Skeletal muscle tissue (tissue), 4 donors: ENCODE measurements around the gene TPD52L2. TPM values are rescaled to one million over a fixed set of nuclear protein-coding genes. Genes with fewer than 3 reads are reported as not detected.

ENCODE experiments used
- H3K27ac ChIP-seq: one replicate; pipeline ENCODE4 v1.7.0; 2013; ENCODE audit warnings: mild to moderate bottlenecking, low read depth, low read length, inconsistent platforms
- H3K27me3 ChIP-seq, 3 donors: one replicate each; pipeline ENCODE4 v1.7.0; 2013; ENCODE audit warnings: low read length in 3 of 3; ENCODE audit not compliant: control insufficient read depth in 3 of 3, insufficient read depth in 3 of 3
- H3K36me3 ChIP-seq, 3 donors: one replicate each; pipeline ENCODE4 v1.7.0; 2013; ENCODE audit warnings: low read length in 3 of 3; ENCODE audit not compliant: control insufficient read depth in 3 of 3, insufficient read depth in 3 of 3
- H3K4me1 ChIP-seq, 3 donors: one replicate each; pipeline ENCODE4 v1.7.0; 2013; ENCODE audit warnings: low read length in 3 of 3, mild to moderate bottlenecking in 3 of 3; ENCODE audit not compliant: control insufficient read depth in 3 of 3, insufficient read depth in 3 of 3
- H3K4me3 ChIP-seq, 3 donors: one replicate each; pipeline ENCODE4 v1.7.0; 2013; ENCODE audit warnings: low read length in 3 of 3
- H3K9ac ChIP-seq, 3 donors: one replicate each; pipeline ENCODE4 v1.7.0; 2013; ENCODE audit warnings: low read length in 3 of 3, mild to moderate bottlenecking in 3 of 3, moderate library complexity in 2 of 3, low read depth in 1 of 3
- H3K9me3 ChIP-seq, 3 donors: one replicate each; pipeline ENCODE4 v1.7.0; 2013; ENCODE audit warnings: low read length in 3 of 3; ENCODE audit not compliant: control insufficient read depth in 3 of 3
- total RNA-seq: library from RNA; depleted of rRNA; stranded (reverse); fragments of >200 nt; gene quantifications from one replicate; pipeline ENCODE4 v1.2.3, GENCODE V29; 2014
- donor health status: Osteomylitis.

Gene TPD52L2
- total RNA-seq, 1 donor from 2014 or later: 29.2 TPM

GRCh38 chr20:63895202-63895951 lies 30.3 kb downstream of the TPD52L2 start:
- H3K27ac ChIP-seq: peak overlapping the region; percentile 74
- no peaks in the 10 kb centered on the region for H3K9me3 ChIP-seq
- peak overlapping the region; percentile 62 to 67 (median 67) for H3K4me3 ChIP-seq
- peaks cover 23 to 30% (median 27%) of the 10 kb centered on the region in 3 donors for H3K4me1 ChIP-seq
- no peaks in the 10 kb centered on the region for H3K27me3 ChIP-seq
- peak overlapping the region; percentile 66 to 78 (median 69) for H3K9ac ChIP-seq
- H3K36me3 ChIP-seq: peaks cover 14 to 18% (median 14%) of the 10 kb centered on the region in 3 donors

GRCh38 chr20:63895952-63896263 lies 30.8 kb downstream of the TPD52L2 start:
- Histone ChIP-seq H3K27ac (peak overlapping the region; percentile 74), H3K27me3 (no peaks in the 10 kb centered on the region), H3K9ac (peak overlapping the region; percentile 66 to 78 (median 69)), H3K4me1 (peaks cover 23 to 32% (median 27%) of the 10 kb centered on the region in 3 donors), H3K9me3 (no peaks in the 10 kb centered on the region), H3K36me3 (peaks cover 8 to 13% (median 9%) of the 10 kb centered on the region in 3 donors), H3K4me3 (peak overlapping the region; percentile 62 to 67 (median 67))

- peak overlapping the region; percentile 62 to 67 (median 67) for H3K4me3 ChIP-seq
- no peaks in the 10 kb centered on the region for H3K9me3 ChIP-seq
- peaks cover 23 to 38% (median 29%) of the 10 kb centered on the region in 3 donors for H3K4me1 ChIP-seq
Measured at GRCh38 chr20:63896264-63897105, 31.4 kb downstream of the TPD52L2 start.

GRCh38 chr20:63897978-63898561 lies 33.0 kb downstream of the TPD52L2 start:
- H3K4me1 ChIP-seq: peaks cover 23 to 38% (median 29%) of the 10 kb centered on the region in 3 donors
- H3K9ac ChIP-seq: peak overlapping the region in 1 of 3 donors; percentile 16
- no peaks in the 10 kb centered on the region for H3K27me3 ChIP-seq
- H3K27ac ChIP-seq: no peak overlapping the region
- H3K36me3 ChIP-seq: peaks cover 0 to 6% (median 0%) of the 10 kb centered on the region in 3 donors
- no peak overlapping the region for H3K4me3 ChIP-seq
- no peaks in the 10 kb centered on the region for H3K9me3 ChIP-seq

More at GRCh38 chr20:63896264-63897105, 31.4 kb downstream of the TPD52L2 start:
- Histone ChIP-seq H3K9ac (peak overlapping the region; percentile 66 to 78 (median 69)), H3K36me3 (peaks cover 3 to 8% (median 4%) of the 10 kb centered on the region in 3 donors), H3K27ac (peak overlapping the region; percentile 74), H3K27me3 (no peaks in the 10 kb centered on the region)

- H3K4me3 ChIP-seq: no peak overlapping the region
- no peaks in the 10 kb centered on the region for H3K9me3 ChIP-seq
- H3K4me1 ChIP-seq: peaks cover 23 to 37% (median 29%) of the 10 kb centered on the region in 3 donors
- no peak overlapping the region for H3K27ac ChIP-seq
- peak overlapping the region in 1 of 3 donors; percentile 9 for H3K9ac ChIP-seq
- peaks cover 0 to 6% (median 0%) of the 10 kb centered on the region in 3 donors for H3K36me3 ChIP-seq
- H3K27me3 ChIP-seq: no peaks in the 10 kb centered on the region
Measured at GRCh38 chr20:63898882-63899558, 34.0 kb downstream of the TPD52L2 start.

GRCh38 chr20:63900413-63900812 lies 35.3 kb downstream of the TPD52L2 start:
- Histone ChIP-seq H3K27me3 (no peaks in the 10 kb centered on the region), H3K4me1 (peaks cover 22 to 30% (median 23%) of the 10 kb centered on the region in 3 donors), H3K4me3 (no peak overlapping the region), H3K9me3 (no peaks in the 10 kb centered on the region), H3K27ac (no peak overlapping the region), H3K36me3 (peaks cover 0 to 6% (median 0%) of the 10 kb centered on the region in 3 donors), H3K9ac (no peak overlapping the region)

- no peak overlapping the region for H3K27ac ChIP-seq
- no peak overlapping the region for H3K4me3 ChIP-seq
- H3K36me3 ChIP-seq: peaks cover 0 to under 1% (median 0%) of the 10 kb centered on the region in 3 donors
- no peak overlapping the region for H3K9ac ChIP-seq
- H3K4me1 ChIP-seq: peaks cover under 1 to 13% (median 3%) of the 10 kb centered on the region in 3 donors
- H3K9me3 ChIP-seq: no peaks in the 10 kb centered on the region
- no peaks in the 10 kb centered on the region for H3K27me3 ChIP-seq
Measured at GRCh38 chr20:63903796-63904561, 38.9 kb downstream of the TPD52L2 start.

- Histone ChIP-seq H3K27ac (no peak overlapping the region), H3K9ac (peak overlapping the region in 1 of 3 donors; percentile 25), H3K4me1 (peaks cover 10 to 20% (median 15%) of the 10 kb centered on the region in 3 donors), H3K4me3 (no peak overlapping the region), H3K27me3 (no peaks in the 10 kb centered on the region), H3K9me3 (no peaks in the 10 kb centered on the region), H3K36me3 (no peaks in the 10 kb centered on the region)
Measured at GRCh38 chr20:63908008-63908682, 43.1 kb downstream of the TPD52L2 start.
